Neural progenitor cell (in vitro differentiated cells): ENCODE measurements around the gene METTL3.

Experiments
- EZH2 ChIP-seq: fragments of 200-600 bp; sonication (generic); IDR thresholded peaks from 2 replicates; pipeline ENCODE4 v1.6.1; 2017; ENCODE audit warnings: antibody characterized with exemption, mild to moderate bottlenecking, moderate library complexity
- TF ChIP-seq, protein P1 (sequence below): fragments of 200-600 bp; sonication (generic); IDR thresholded peaks from 2 replicates; pipeline ENCODE4 v1.5.1; 2017; ENCODE audit warnings: antibody characterized with exemption, mild to moderate bottlenecking

DNA sequence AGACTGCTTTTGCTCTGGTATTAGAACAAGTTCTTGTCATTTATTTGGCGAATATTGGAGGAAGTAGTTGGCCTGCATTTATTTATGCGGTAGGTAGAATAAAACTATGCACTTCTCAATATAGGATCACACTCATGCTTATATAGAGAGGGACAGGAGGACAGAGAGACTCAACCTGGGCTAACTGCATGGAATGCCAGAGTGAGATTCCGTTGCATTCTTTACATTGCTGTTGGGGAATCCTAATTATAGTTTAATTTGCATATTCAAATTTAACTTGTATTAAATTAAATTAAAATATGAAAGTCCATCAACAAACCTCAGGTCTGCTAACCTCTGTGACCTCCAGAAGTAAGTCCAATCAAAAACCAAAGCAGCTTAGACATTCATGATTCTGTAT lies 42.1 kb upstream of the METTL3 start:
- TF ChIP-seq, protein P1, sequence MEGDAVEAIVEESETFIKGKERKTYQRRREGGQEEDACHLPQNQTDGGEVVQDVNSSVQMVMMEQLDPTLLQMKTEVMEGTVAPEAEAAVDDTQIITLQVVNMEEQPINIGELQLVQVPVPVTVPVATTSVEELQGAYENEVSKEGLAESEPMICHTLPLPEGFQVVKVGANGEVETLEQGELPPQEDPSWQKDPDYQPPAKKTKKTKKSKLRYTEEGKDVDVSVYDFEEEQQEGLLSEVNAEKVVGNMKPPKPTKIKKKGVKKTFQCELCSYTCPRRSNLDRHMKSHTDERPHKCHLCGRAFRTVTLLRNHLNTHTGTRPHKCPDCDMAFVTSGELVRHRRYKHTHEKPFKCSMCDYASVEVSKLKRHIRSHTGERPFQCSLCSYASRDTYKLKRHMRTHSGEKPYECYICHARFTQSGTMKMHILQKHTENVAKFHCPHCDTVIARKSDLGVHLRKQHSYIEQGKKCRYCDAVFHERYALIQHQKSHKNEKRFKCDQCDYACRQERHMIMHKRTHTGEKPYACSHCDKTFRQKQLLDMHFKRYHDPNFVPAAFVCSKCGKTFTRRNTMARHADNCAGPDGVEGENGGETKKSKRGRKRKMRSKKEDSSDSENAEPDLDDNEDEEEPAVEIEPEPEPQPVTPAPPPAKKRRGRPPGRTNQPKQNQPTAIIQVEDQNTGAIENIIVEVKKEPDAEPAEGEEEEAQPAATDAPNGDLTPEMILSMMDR = no peak
- no peak for TF ChIP-seq EZH2
